K562 (cell line): ENCODE measurements around the gene PPP1R2B.

ENCODE experiments used
- MTF1 ChIP-seq: fragments of 250-450 bp; sonication (Bioruptor Pico); IDR thresholded peaks from 2 replicates; pipeline ENCODE4 v1.9.0; 2021; ENCODE audit warnings: moderate library complexity, mild to moderate bottlenecking, inconsistent platforms, borderline replicate concordance
- SMARCB1 ChIP-seq: IDR thresholded peaks from 2 replicates; pipeline ENCODE4 v1.6.1; 2011; ENCODE audit warnings: improper control_type of control experiment, low read depth; ENCODE audit not compliant: insufficient read length

- TF ChIP-seq SMARCB1 (no peak), MTF1 (CRISPR knock-in tag) (no peak)
These were observed 29.7 kb downstream of the PPP1R2B start for GRCh38 chr5:156879665-156880285.
